GM21825 (cell line): ENCODE results near the gene RGS14.
"Not testable (repeated sequence)": the region's sequence is repeated elsewhere in the genome, so short reads cannot be mapped to it uniquely, and the experiment has no call there.

Experiments used
- ATAC-seq: cut with Tn5 transposase; IDR thresholded peaks from one replicate; pipeline ENCODE4 v1.9.1; 2021; ENCODE audit warnings: mild to moderate bottlenecking, moderate library complexity; ENCODE audit not compliant: unreplicated experiment

RGS14 gene

GRCh38 chr5:177399997-177400868 is 42.5 kb downstream of the RGS14 start, which contains the start of gene PFN3:
PFN3 (minus strand) TSS chr5:177400661; CDS start chr5:177400576, 85 bp downstream.
- ATAC-seq = no peak

DNA sequence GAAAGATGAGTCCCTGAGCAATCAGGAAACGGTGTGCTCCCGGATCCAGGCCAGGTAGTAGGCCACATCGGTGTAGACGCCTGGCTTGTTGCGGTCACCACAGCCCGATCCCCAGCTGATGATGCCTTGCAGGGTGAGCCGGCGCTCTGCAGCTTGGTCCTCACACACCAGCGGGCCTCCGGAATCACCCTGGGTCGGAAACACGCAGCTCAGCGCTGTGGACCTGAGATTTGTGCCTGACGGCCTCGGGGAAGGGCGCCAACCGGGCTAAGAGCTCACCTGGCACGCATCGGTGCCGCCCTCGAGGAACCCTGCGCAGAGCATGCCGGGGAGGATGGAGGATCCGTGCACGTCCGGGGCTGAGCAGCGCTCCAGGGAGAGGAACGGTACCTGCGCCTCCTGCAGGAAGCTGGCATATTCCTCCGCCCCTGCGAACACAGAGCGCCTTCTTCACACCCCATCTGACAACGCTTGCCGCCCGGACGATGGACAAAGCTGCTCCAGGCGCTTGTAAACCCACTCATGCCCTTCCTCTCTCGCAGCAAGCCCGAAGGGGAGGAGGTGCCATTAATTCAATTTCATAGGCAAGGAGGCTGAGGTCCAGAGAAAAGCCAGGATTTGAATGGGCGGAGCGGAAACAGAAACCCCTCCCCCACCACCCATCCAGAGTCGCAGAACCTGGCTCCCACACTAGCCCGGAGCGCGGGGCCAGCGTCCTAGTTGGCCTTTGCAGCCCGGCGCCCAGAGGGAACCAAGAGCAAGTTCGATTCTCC is 44.7 kb downstream of the RGS14 start:
- ATAC-seq = no peak

DNA sequence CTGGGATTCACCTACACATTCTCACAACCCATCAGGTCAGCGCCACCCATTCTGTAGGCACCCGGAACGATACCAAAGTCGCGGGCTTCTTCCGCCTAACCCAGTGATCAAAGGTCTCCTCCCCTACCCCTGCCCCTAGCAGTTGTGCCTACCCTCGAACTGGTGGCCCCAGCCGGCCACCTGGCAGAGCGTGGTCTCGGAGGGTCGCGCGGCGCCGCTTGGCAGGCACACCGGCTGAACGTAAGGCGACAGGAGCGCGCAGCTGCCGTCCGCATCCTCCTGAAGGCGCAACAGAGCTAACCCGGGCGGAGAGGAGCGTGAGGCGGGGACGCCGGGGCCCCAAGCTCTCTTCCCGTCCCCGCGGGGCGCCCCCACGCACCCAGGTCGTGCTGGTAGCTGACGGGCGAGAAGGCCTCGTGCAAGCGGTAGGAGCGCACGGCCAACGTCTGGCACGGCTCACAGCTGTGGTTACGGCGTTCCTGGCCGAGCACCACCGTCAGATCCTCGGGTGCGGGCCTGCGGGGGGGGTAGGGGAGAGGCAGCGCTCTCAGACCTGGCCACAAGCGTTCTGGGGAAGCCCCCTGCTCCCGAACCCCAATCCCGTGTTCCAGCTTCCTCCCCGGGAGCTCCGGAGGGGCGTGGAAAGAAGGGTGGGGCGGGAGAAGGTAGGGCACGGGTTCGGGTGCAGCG is 45.5 kb downstream of the RGS14 start:
- peak; percentile 11 for ATAC-seq

- peak; percentile 68 for ATAC-seq
Observed at GRCh38 chr5:177403792-177404640, 46.3 kb downstream of the RGS14 start.

DNA sequence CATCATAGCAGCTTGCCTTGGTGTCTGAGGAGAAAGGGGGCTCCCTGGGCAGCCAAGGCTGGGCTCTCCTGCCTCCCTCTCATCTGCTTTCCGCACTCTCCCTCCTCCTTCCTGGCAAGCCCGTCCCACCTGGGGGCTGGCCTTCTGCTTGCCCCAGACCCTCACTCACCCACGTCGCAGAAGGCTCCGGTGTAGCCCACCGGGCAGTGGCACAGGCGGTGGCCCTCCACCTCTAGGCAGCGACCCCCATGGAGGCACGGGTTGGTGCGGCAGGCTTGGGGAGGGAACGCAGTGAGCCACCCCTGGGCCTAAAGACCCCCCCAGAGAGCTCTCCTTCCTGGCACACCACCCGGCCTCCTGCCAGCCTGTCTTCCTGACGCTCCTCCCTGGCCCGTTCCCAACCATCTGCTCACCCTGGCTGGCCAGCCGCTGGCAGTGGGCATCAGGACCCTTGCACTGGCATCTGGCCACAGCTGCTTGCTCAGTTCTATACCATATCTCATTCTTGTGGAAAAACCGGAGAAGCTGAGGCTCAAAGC is 47.0 kb downstream of the RGS14 start:
- no peak for ATAC-seq

GRCh38 chr5:177405312-177405711 is 47.6 kb downstream of the RGS14 start:
- ATAC-seq = no peak

DNA sequence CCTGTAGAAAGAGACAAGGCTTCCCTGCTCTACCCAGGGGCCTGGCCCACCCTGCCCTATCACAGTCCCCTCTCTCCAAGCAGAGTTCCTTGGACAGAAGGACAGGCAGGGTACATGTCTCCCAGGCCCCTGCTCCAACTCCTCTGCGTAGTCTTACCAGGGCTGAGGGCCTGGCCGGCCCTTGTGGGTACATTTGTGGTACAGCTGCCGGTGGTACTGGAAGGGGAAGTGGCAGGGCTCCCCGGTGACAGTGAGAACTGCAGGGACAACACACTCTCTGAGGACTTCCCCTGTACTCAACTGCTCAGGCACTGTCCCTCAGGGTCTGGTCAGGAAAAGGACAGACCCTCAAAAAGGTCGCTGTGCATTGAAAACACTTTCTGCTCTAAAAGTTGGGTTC is 48.1 kb downstream of the RGS14 start:
- no peak for ATAC-seq

DNA sequence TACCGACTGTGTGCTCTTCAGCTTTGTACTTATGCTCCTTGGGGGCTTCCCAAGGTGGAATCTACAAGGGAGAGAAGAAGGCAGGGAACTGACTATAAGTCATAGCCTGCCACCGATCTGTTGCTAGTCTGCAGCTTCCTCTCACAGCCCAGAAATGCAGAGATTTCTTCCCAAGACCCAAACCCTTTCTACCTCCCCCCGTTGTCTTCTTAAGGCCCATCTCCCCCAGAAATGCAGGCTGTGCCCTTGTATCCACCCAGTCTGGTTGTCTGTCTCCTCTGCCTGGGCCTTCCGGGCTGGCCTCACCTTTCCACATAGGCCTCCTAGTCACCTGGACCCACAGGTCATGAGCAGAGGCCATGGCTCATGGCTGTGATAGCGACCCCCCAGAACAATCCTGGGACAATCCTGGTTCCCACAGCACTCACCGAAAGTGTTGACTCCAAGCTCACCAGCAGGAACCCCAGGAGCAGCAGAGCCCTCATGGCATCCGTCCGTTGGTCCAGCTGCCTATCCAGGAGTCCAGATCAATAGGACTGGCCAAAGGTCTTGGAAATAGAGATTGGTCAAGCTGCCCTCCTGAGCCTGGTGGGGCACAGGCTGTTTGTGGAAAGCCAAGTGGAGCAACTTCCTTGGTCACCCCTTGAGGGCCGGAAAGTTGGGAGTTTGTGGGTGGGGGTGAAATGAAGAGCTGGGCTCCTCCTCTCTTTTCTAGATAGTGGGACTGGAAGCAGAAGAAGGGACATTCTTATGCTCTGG is 51.5 kb downstream of the RGS14 start, which contains the start of gene F12:
Gene F12 (minus strand): TSS at position 522 of the 759 bp plus-strand sequence. CDS start 37 bp downstream, at position 485.
- ATAC-seq = no peak

GRCh38 chr5:177410575-177410974 is 52.9 kb downstream of the RGS14 start:
- no peak for ATAC-seq

DNA sequence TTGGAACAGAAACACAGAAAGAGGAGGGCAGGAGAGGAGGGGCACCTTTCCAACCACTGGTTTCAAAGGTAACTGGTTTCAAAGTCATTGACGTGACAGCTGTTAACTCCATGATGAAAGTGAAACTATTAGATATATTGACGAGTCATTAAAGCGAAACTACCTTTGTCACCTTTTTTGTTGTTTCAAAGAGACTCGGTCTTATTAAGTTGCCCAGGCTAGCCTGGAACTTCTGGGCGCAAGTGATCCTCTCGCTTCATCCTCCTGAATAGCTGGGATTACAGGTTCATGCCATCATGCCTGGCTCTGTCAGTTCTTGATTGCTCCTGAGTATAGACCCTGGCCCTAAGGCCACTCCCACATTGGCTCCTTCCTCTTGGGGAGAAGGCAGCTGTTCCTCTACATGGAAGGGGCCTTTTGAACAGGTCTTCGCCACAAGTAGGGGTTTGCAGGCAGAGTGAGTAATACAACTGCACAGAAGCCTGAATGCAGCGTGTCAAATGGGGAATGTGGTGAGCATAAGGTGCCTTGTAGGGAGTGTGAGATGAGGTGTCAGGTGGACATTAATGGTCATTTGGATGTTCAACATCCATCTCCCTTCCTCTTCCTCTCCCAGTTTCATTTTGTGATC is 55.0 kb downstream of the RGS14 start:
- peak; percentile 49 for ATAC-seq

GRCh38 chr5:177414481-177414880 is 56.8 kb downstream of the RGS14 start:
- ATAC-seq = no peak

- ATAC-seq = not testable (repeated sequence)
Observed at GRCh38 chr5:177417081-177417480, 59.4 kb downstream of the RGS14 start.

DNA sequence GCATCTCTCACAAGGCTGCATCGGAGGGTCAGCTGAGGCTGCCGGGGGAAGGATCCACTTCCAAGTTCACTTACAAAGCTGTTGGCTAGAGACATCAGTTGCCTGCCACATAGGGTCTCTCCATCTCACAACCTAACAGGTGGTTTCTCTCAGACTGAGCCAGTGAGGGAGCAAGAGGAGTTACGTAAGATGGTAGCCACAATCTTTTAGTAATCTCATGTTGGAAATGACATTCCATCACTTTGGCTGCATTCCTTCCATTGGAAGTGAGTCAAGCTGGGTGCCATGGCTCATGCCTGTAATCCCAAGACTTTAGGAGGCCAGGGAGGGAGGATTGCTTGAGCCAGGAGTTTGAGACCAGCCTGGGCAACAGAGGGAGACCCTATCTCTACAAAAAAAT is 61.3 kb downstream of the RGS14 start:
- no peak for ATAC-seq

DNA sequence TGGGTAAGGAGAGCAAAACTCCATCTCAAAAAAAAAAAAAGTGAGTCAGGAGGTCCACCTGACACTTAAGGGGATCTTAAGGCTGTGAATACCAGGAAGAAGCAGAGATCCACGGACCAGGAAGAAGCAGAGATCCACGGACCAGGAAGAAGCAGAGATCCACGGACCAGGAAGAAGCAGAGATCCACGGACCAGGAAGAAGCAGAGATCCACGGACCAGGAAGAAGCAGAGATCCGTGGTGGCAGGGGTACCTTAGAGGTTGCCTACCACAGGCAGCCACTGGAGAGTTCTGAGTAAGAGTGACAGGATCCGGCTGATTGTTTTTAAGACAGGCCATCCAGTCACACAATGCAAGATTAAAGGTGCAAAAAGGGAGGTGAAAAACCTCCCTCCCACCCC is 62.7 kb downstream of the RGS14 start:
- not testable (repeated sequence) for ATAC-seq

- ATAC-seq = no peak
Observed at GRCh38 chr5:177421062-177421798, 63.5 kb downstream of the RGS14 start.
